ENCODE data around the gene GOLGA8N.
"Not testable (repeated sequence)": the region's sequence is repeated elsewhere in the genome, so short reads cannot be mapped to it uniquely, and the experiment has no call there.

DNA sequence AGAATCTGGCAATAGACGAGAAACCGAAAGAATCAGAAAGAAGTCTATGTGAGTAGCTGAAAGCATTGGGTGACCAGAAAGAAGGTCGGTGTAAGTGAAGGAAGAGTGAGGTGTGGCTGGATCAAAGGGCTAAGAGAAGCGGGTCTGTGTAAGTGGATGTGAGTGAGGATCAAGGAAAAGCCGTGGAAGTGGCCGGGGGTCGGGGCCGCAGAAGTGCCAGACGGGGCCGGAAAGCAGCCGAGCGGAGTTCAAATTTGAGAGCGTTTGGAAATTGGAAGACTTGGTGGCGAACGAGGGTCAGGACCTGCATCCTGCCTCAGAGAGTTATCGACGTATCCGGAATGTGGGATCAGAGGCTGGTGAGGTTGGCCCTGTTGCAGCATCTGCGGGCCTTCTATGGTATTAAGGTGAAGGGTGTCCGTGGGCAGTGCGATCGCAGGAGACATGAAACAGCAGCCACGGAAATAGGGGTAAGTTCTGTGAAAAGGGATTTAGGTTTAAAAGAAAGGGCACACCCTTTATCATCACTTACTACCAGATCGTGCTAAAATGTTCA, 22.7 kb downstream of the GOLGA8N start:
- TF ChIP-seq, protein P1, sequence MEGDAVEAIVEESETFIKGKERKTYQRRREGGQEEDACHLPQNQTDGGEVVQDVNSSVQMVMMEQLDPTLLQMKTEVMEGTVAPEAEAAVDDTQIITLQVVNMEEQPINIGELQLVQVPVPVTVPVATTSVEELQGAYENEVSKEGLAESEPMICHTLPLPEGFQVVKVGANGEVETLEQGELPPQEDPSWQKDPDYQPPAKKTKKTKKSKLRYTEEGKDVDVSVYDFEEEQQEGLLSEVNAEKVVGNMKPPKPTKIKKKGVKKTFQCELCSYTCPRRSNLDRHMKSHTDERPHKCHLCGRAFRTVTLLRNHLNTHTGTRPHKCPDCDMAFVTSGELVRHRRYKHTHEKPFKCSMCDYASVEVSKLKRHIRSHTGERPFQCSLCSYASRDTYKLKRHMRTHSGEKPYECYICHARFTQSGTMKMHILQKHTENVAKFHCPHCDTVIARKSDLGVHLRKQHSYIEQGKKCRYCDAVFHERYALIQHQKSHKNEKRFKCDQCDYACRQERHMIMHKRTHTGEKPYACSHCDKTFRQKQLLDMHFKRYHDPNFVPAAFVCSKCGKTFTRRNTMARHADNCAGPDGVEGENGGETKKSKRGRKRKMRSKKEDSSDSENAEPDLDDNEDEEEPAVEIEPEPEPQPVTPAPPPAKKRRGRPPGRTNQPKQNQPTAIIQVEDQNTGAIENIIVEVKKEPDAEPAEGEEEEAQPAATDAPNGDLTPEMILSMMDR (optimal IDR thresholded peaks at IDR 0.05 in 1 of 3, IDR thresholded peaks at IDR 0.05 in 1 of 3, conservative IDR thresholded peaks at IDR 0.05 in 1 of 3; ENCODE audit: extremely low read depth in 1 of 3, insufficient read depth in 2 of 3, low read length in 3 of 3): not testable (repeated sequence)
- TF ChIP-seq EZH2 (IDR thresholded peaks at IDR 0.05; ENCODE audit: low read length): not testable (repeated sequence)
